GM12878 (cell line): Measurements from ENCODE around the gene PNLIPRP2. TPM values are rescaled to one million over a fixed set of nuclear protein-coding genes. Genes with fewer than 3 reads are reported as not detected.

ENCODE experiments used
- ATAC-seq: fragments of 200-7000 bp; cut with Tn5 transposase; 3 replicates; pipeline ENCODE4 v1.9.1; 2020; ENCODE audit warnings: mild to moderate bottlenecking, moderate library complexity
- BruUV-seq: library from RNA; stranded (reverse); fragments of 400-500 nt; replicated peaks from 2 replicates; lab custom pipeline; 2021; lab: Mats Ljungman, UMichigan
- CTCF ChIA-PET: fragments of 300-600 bp; sonication (Branson Sonifier 250); formaldehyde crosslinking; extraction: SDS; loops from one replicate; lab custom pipeline; 2021; ENCODE audit warnings: inconsistent platforms; lab: Yijun Ruan, JAX
- POLR2A ChIA-PET: fragments of 350-600 bp; formaldehyde crosslinking; extraction: SDS; loops from one replicate; lab custom pipeline; 2021; ENCODE audit warnings: inconsistent platforms; lab: Charles Lee
- RAD21 ChIA-PET: fragments of 300-600 bp; sonication (Branson Sonifier 250); formaldehyde crosslinking; loops from one replicate; lab custom pipeline; 2023; ENCODE audit warnings: antibody characterized with exemption; ENCODE audit not compliant: unreplicated experiment; lab: Charles Lee
- SMC1A ChIA-PET: fragments of 300-600 bp; sonication (Branson Sonifier 250); formaldehyde crosslinking; loops from one replicate; lab custom pipeline; 2023; ENCODE audit not compliant: unreplicated experiment, uncharacterized antibody; lab: Charles Lee
- DNase-seq: peaks from one replicate; pipeline ENCODE4 v3.0.0-alpha.2; 2011; ENCODE audit warnings: low read depth, low spot score
- FAIRE-seq: peaks from 3 replicates; lab custom pipeline; 2011; peaks lifted over from hg19 to GRCh38; lab: Jason Lieb, UNC
- H2AFZ ChIP-seq: 2 replicates; pipeline ENCODE4 v1.6.0; 2011; ENCODE audit warnings: low read depth, low read length, control low read depth; ENCODE audit not compliant: control insufficient read depth
- H3K27ac ChIP-seq: 2 replicates; pipeline ENCODE4 v1.5.1; 2011; ENCODE audit warnings: control low read depth; ENCODE audit not compliant: control insufficient read depth, insufficient read depth
- H3K27me3 ChIP-seq, 2 experiments: replicated peaks in 1 of 2; 2 replicates each; pipeline versions ENCODE4 v1.6.0 to v1.6.1; 2011; ENCODE audit warnings: low read length in 1 of 2; ENCODE audit not compliant: control insufficient read depth in 2 of 2, insufficient read depth in 2 of 2
- H3K36me3 ChIP-seq, 2 experiments: 2 replicates each; pipeline ENCODE4 v1.5.1; 2011; ENCODE audit warnings: low read length in 1 of 2; ENCODE audit not compliant: control insufficient read depth in 2 of 2, insufficient read depth in 2 of 2
- H3K4me1 ChIP-seq: 2 replicates; pipeline ENCODE4 v1.6.1; 2011; ENCODE audit warnings: mild to moderate bottlenecking, low read length, moderate library complexity, mixed read lengths; ENCODE audit not compliant: control insufficient read depth, insufficient read depth
- H3K4me2 ChIP-seq: 2 replicates; pipeline ENCODE4 v1.6.0; 2011; ENCODE audit warnings: control low read depth; ENCODE audit not compliant: control insufficient read depth, insufficient read depth
- H3K4me3 ChIP-seq: fragments of 200-600 bp; sonication (generic); 2 replicates; pipeline ENCODE4 v1.5.1; 2016
- H3K79me2 ChIP-seq: 2 replicates; pipeline ENCODE4 v1.6.0; 2011; ENCODE audit warnings: low read length; ENCODE audit not compliant: control insufficient read depth, insufficient read depth
- H3K9ac ChIP-seq: 2 replicates; pipeline ENCODE4 v1.8.0; 2011; ENCODE audit warnings: low read length, control low read depth, mixed read lengths; ENCODE audit not compliant: control insufficient read depth, insufficient read depth
- H3K9me3 ChIP-seq: replicated peaks from 3 replicates; pipeline ENCODE4 v1.5.1; 2011; ENCODE audit warnings: mild to moderate bottlenecking, low read length; ENCODE audit not compliant: control insufficient read depth, insufficient read depth
- H4K20me1 ChIP-seq: 2 replicates; pipeline ENCODE4 v1.6.0; 2011; ENCODE audit not compliant: control insufficient read depth, insufficient read depth
- ETV6 ChIP-seq, 2 experiments: fragments of 450-650 bp in 1 of 2; IDR thresholded peaks in 1 of 2; conservative IDR thresholded peaks in 1 of 2; 2 replicates each; pipeline ENCODE4 v1.6.1; 2014; ENCODE audit warnings: antibody characterized with exemption in 1 of 2, borderline replicate concordance in 1 of 2, low read depth in 1 of 2, mild to moderate bottlenecking in 1 of 2, moderate library complexity in 1 of 2
- FOS ChIP-seq: IDR thresholded peaks from 3 replicates; pipeline ENCODE4 v1.6.1; 2011; ENCODE audit warnings: borderline replicate concordance; ENCODE audit not compliant: insufficient read length; ENCODE audit errors: extremely low read depth
- HDAC2 ChIP-seq: fragments of 200-600 bp; sonication (generic); IDR thresholded peaks from 2 replicates; pipeline ENCODE4 v1.6.1; 2017
- HSF1 ChIP-seq: fragments of 150-350 bp; IDR thresholded peaks from 2 replicates; pipeline ENCODE4 v1.6.1; 2014; ENCODE audit warnings: mild to moderate bottlenecking, low read depth, low read length
- LARP7 ChIP-seq: fragments of 450-650 bp; IDR thresholded peaks from 2 replicates; pipeline ENCODE4 v1.6.1; 2017; ENCODE audit warnings: mild to moderate bottlenecking
- MYB ChIP-seq: fragments of 150-350 bp; IDR thresholded peaks from 2 replicates; pipeline ENCODE4 v1.6.1; 2014; ENCODE audit warnings: mild to moderate bottlenecking, low read depth, low read length, borderline replicate concordance
- WGBS: methylation state at CpG from one replicate; pipeline ENCODE4 v1.1.6; 2016; ENCODE audit warnings: low lambda C conversion rate; ENCODE audit not compliant: insufficient replicate concordance, insufficient coverage; ENCODE audit errors: missing lambda C conversion rate; 5-methylcytosine and 5-hydroxymethylcytosine counted together
- in situ Hi-C: fragments of 300-500 bp; cut with MboI; formaldehyde crosslinking; loops from 9 replicates; pipeline ENCODE4 v1.14.3; 2018; ENCODE audit warnings: mixed read lengths
- intact Hi-C: fragments of 100-400 bp; cut with micrococcal nuclease; formaldehyde crosslinking; loops from one replicate; pipeline ENCODE4 v1.14.2; 2022; ENCODE audit not compliant: unreplicated experiment
- polyA plus RNA-seq, 11 experiments: library from polyadenylated mRNA; depleted of rRNA in 4 of 11; unstranded in 6 of 11; stranded (reverse) in 5 of 11; fragments of >200 nt; fragmentation: Nextera tagmentation in 4 of 11; fragmentation: Illumina TruSeq in 1 of 11; extraction: Ambion mirVana in 4 of 11; extraction: Trizol in 1 of 11; gene quantifications; 1 replicate in 1 of 11; 2 replicates in 10 of 11; pipeline versions ENCODE4 v1.2.1 to v1.2.3, GENCODE V29; 2011 to 2016; ENCODE audit warnings: inconsistent platforms in 2 of 11, missing spikeins in 2 of 11, low read depth in 1 of 11
- total RNA-seq, 4 experiments: library from RNA; depleted of rRNA in 3 of 4; stranded (reverse); fragments of >200 nt in 3 of 4; fragmentation: Illumina TruSeq in 1 of 4; extraction: Trizol in 1 of 4; gene quantifications; 2 replicates each; pipeline versions ENCODE4 v1.2.1 to v1.2.3, GENCODE V29; 2013 to 2021

Gene PNLIPRP2
- total and polyA plus RNA-seq, 10 of the 15 experiments (the other 5 are each of a cell fraction or from before 2014, with no cell fraction given), result 0.33 TPM; not detected in 9

GRCh38 chr10:116683166-116683565, 62.4 kb downstream of the PNLIPRP2 start:
- no peaks in the 10 kb centered on the region for H3K9me3 ChIP-seq
- H3K4me2 ChIP-seq, result no peak overlapping the region
- WGBS, result 52% methylated on average over 9 of the region's 9 CpGs
- no peaks in the 10 kb centered on the region for H3K27me3 ChIP-seq
- RAD21 ChIA-PET, result interaction anchor here (1.5 kb wide), 1 partner anchor 492 kb away, joined by 4 read pairs; no protein-coding TSS in a partner anchor
- H3K4me3 ChIP-seq, result no peak overlapping the region
- H3K27ac ChIP-seq, result no peak overlapping the region
- ATAC-seq (no peak), FAIRE-seq (no peak), DNase-seq (no peak)
- no peak overlapping the region for H3K9ac ChIP-seq
- H3K79me2 ChIP-seq, result no peaks in the 10 kb centered on the region
- H3K36me3 ChIP-seq, result no peaks in the 10 kb centered on the region
- no TSS peak for BruUV-seq
- H2AFZ ChIP-seq, result no peak overlapping the region
- TF ChIP-seq MYB (no peak), HDAC2 (no peak), FOS (no peak)
- intact Hi-C loops, result no loop called here
- H3K4me1 ChIP-seq, result no peaks in the 10 kb centered on the region
- POLR2A ChIA-PET, result no interaction called here
- no peaks in the 10 kb centered on the region for H4K20me1 ChIP-seq
- CTCF ChIA-PET, result interaction anchor here (2.1 to 3.5 kb wide), 3 partner anchors 105 to 492 kb away, joined by 6 to 48 read pairs (median 25); no protein-coding TSS in a partner anchor
- in situ Hi-C loops, result loop anchor here (5.0 to 10.0 kb wide), 2 partner anchors 102 to 494 kb away; no protein-coding TSS in a partner anchor
- SMC1A ChIA-PET, result no interaction called here

- ChIA-PET POLR2A (no interaction called here), RAD21 (interaction anchor here (1.5 kb wide), 1 partner anchor 492 kb away, joined by 4 read pairs; no protein-coding TSS in a partner anchor)
- in situ Hi-C loops, result loop anchor here (5.0 to 10.0 kb wide), 2 partner anchors 101 to 493 kb away; no protein-coding TSS in a partner anchor
- Histone ChIP-seq H3K4me2 (no peak overlapping the region), H3K36me3 (no peaks in the 10 kb centered on the region), H3K9me3 (no peaks in the 10 kb centered on the region), H3K9ac (no peak overlapping the region), H4K20me1 (no peaks in the 10 kb centered on the region), H2AFZ (no peak overlapping the region), H3K4me1 (no peaks in the 10 kb centered on the region)
- DNase-seq, result no peak
- no peak for TF ChIP-seq LARP7
- TF ChIP-seq ETV6 (conservative IDR thresholded peaks at IDR 0.05 in 1 of 2, IDR thresholded peaks at IDR 0.05 in 1 of 2; ENCODE audit: borderline replicate concordance in 1 of 2, low read depth in 1 of 2), result no peak
- no peak for TF ChIP-seq HSF1
- TF ChIP-seq, all 136 proteins: peak for 0
- 54% methylated on average over 11 of the region's 11 CpGs for WGBS
- Histone ChIP-seq H3K4me3 (no peak overlapping the region), H3K27me3 (no peaks in the 10 kb centered on the region), H3K27ac (no peak overlapping the region), H3K79me2 (no peaks in the 10 kb centered on the region)
- CTCF ChIA-PET, result interaction anchor here (0.7 to 3.5 kb wide), 4 partner anchors 104 to 502 kb away, joined by 3 to 48 read pairs (median 16); no protein-coding TSS in a partner anchor
- FAIRE-seq (no peak), ATAC-seq (no peak)
- no TSS peak for BruUV-seq
- intact Hi-C loops, result no loop called here
- SMC1A ChIA-PET, result no interaction called here
Measured at GRCh38 chr10:116683821-116684220, 63.1 kb downstream of the PNLIPRP2 start.
